HepG2 (cell line): ENCODE data around the gene MYO1B. TPM values are rescaled to one million over a fixed set of nuclear protein-coding genes. Genes with fewer than 3 reads are reported as not detected.

Experiments used
- ATAC-seq: fragments of 200-7000 bp; cut with Tn5 transposase; 3 replicates; pipeline ENCODE4 v1.9.1; 2020; ENCODE audit warnings: mild to moderate bottlenecking, moderate library complexity
- BruUV-seq: library from RNA; stranded (reverse); fragments of 400-500 nt; replicated peaks from 2 replicates; lab custom pipeline; 2021; lab: Mats Ljungman, UMichigan
- CTCF ChIA-PET: fragments of 300-600 bp; formaldehyde crosslinking; extraction: SDS; loops from one replicate; lab custom pipeline; 2021; ENCODE audit warnings: low total read pairs, inconsistent platforms, low intra/inter-chr PET ratio; lab: Yijun Ruan, JAX
- POLR2A ChIA-PET: fragments of 350-600 bp; sonication (Branson Sonifier 250); formaldehyde crosslinking; loops from one replicate; lab custom pipeline; 2020; ENCODE audit warnings: antibody characterized with exemption, inconsistent platforms; lab: Yijun Ruan, JAX
- DNase-seq: peaks from one replicate; pipeline ENCODE4 v3.0.0-alpha.2; 2015; ENCODE audit warnings: low spot score
- FAIRE-seq: peaks from 3 replicates; lab custom pipeline; 2011; peaks lifted over from hg19 to GRCh38; lab: Jason Lieb, UNC
- H2AFZ ChIP-seq: one replicate; pipeline ENCODE4 v1.6.1; 2011; ENCODE audit warnings: low read length, inconsistent platforms
- H3K27ac ChIP-seq: fragments of 300-600 bp; 3 replicates; pipeline ENCODE4 v1.8.0; 2011; ENCODE audit warnings: mixed run types, mild to moderate bottlenecking, mixed read lengths, low read length, inconsistent platforms; ENCODE audit not compliant: insufficient read depth; ENCODE audit errors: extremely low read length
- H3K27me3 ChIP-seq, 2 experiments: fragments of 200-600 bp in 1 of 2; 2 replicates in 1 of 2; 3 replicates in 1 of 2; pipeline versions ENCODE4 v1.6.0 to v1.8.0; 2011; ENCODE audit warnings: low read length in 2 of 2, mild to moderate bottlenecking in 2 of 2, moderate library complexity in 2 of 2, inconsistent platforms in 1 of 2; ENCODE audit not compliant: insufficient read depth in 2 of 2, control insufficient read depth in 1 of 2
- H3K36me3 ChIP-seq, 2 experiments: fragments of 200-600 bp in 1 of 2; replicated peaks in 1 of 2; 2 replicates in 1 of 2; 3 replicates in 1 of 2; pipeline versions ENCODE4 v1.5.1 to v1.8.0; 2011; ENCODE audit warnings: low read length in 2 of 2, inconsistent platforms in 1 of 2; ENCODE audit not compliant: insufficient read depth in 2 of 2, control insufficient read depth in 1 of 2
- H3K4me1 ChIP-seq: 2 replicates; pipeline ENCODE4 v1.5.1; 2012; ENCODE audit warnings: low read length, inconsistent platforms; ENCODE audit not compliant: insufficient read depth
- H3K4me2 ChIP-seq: 2 replicates; pipeline ENCODE4 v1.6.0; 2011; ENCODE audit warnings: low read depth, low read length, inconsistent platforms
- H3K4me3 ChIP-seq, 3 experiments: fragments of 200-600 bp in 1 of 3; sonication (generic), shearing (Covaris generic) in 1 of 3; replicated peaks in 1 of 3; 2 replicates each; pipeline ENCODE4 v1.5.1; 2011 to 2016; ENCODE audit warnings: low read length in 3 of 3, inconsistent platforms in 2 of 3, low read depth in 2 of 3, mild to moderate bottlenecking in 2 of 3, control low read depth in 1 of 3, mixed read lengths in 1 of 3; ENCODE audit not compliant: insufficient read depth in 1 of 3
- H3K79me2 ChIP-seq: one replicate; pipeline ENCODE4 v1.6.1; 2011; ENCODE audit warnings: low read length, inconsistent platforms; ENCODE audit not compliant: insufficient read depth
- H3K9ac ChIP-seq: 2 replicates; pipeline ENCODE4 v1.6.0; 2011; ENCODE audit warnings: mild to moderate bottlenecking, low read depth, low read length, inconsistent platforms; ENCODE audit not compliant: insufficient read depth
- H3K9me3 ChIP-seq: 2 replicates; pipeline ENCODE4 v1.5.1; 2012; ENCODE audit warnings: mild to moderate bottlenecking, low read length
- H4K20me1 ChIP-seq: 2 replicates; pipeline ENCODE4 v1.6.0; 2011; ENCODE audit warnings: inconsistent platforms, mild to moderate bottlenecking, low read length, moderate library complexity; ENCODE audit not compliant: insufficient read depth
- CERS6 ChIP-seq: sonication (generic); formaldehyde crosslinking; IDR thresholded peaks from 2 replicates; pipeline ENCODE4 v1.5.0; 2020; ENCODE audit warnings: missing genetic modification reagents
- HMGA1 ChIP-seq: sonication (generic); formaldehyde crosslinking; conservative IDR thresholded peaks from 2 replicates; pipeline ENCODE4 v1.4.0; 2020; ENCODE audit warnings: missing genetic modification reagents
- MYNN ChIP-seq: sonication (generic); formaldehyde crosslinking; IDR thresholded peaks from 2 replicates; pipeline ENCODE4 v1.4.0; 2020; ENCODE audit warnings: mild to moderate bottlenecking, low read depth, missing genetic modification reagents
- NFRKB ChIP-seq: fragments of 450-650 bp; IDR thresholded peaks from 2 replicates; pipeline ENCODE4 v1.6.1; 2017
- PTBP1 ChIP-seq: fragments of 200-400 bp; formaldehyde crosslinking; IDR thresholded peaks from 2 replicates; pipeline ENCODE4 v1.6.1; 2018; ENCODE audit warnings: low read length, low read depth; ENCODE audit not compliant: poor library complexity, severe bottlenecking
- RORA ChIP-seq: sonication (generic); formaldehyde crosslinking; IDR thresholded peaks from 2 replicates; pipeline ENCODE4 v1.5.0; 2020; ENCODE audit warnings: mild to moderate bottlenecking, missing genetic modification reagents, moderate library complexity
- SAFB2 ChIP-seq: sonication (generic); formaldehyde crosslinking; IDR thresholded peaks from 2 replicates; pipeline ENCODE4 v1.5.1; 2020; ENCODE audit warnings: missing genetic modification reagents, low read depth, mild to moderate bottlenecking, borderline replicate concordance
- SRY ChIP-seq: sonication (generic); formaldehyde crosslinking; IDR thresholded peaks from 2 replicates; pipeline ENCODE4 v1.8.0; 2022; ENCODE audit warnings: mild to moderate bottlenecking, missing genetic modification reagents
- TAF15 ChIP-seq: fragments of 200-400 bp; formaldehyde crosslinking; IDR thresholded peaks from one replicate; pipeline ENCODE4 v1.6.1; 2018; ENCODE audit warnings: mild to moderate bottlenecking, low read depth, low read length; ENCODE audit not compliant: poor library complexity, severe bottlenecking
- ZFP90 ChIP-seq: sonication (generic); formaldehyde crosslinking; IDR thresholded peaks from 2 replicates; pipeline ENCODE4 v1.8.0; 2022; ENCODE audit warnings: missing genetic modification reagents, mild to moderate bottlenecking, inconsistent platforms, borderline replicate concordance
- ZNF44 ChIP-seq: sonication (generic); formaldehyde crosslinking; IDR thresholded peaks from 2 replicates; pipeline ENCODE4 v1.5.1; 2020; ENCODE audit warnings: mild to moderate bottlenecking, missing genetic modification reagents
- ZNF691 ChIP-seq: sonication (generic); formaldehyde crosslinking; IDR thresholded peaks from 2 replicates; pipeline ENCODE4 v1.4.0; 2020; ENCODE audit warnings: missing genetic modification reagents, low read depth, mild to moderate bottlenecking, borderline replicate concordance
- ZNF782 ChIP-seq: sonication (generic); formaldehyde crosslinking; IDR thresholded peaks from 2 replicates; pipeline ENCODE4 v1.4.0; 2020; ENCODE audit warnings: missing genetic modification reagents, mild to moderate bottlenecking, borderline replicate concordance
- ZNF83 ChIP-seq: sonication (generic); formaldehyde crosslinking; IDR thresholded peaks from 2 replicates; pipeline ENCODE4 v1.4.0; 2020; ENCODE audit warnings: missing genetic modification reagents, mild to moderate bottlenecking, borderline replicate concordance
- WGBS: methylation state at CpG from one replicate; pipeline ENCODE4 v1.1.6; 2017; ENCODE audit warnings: low lambda C conversion rate; 5-methylcytosine and 5-hydroxymethylcytosine counted together
- in situ Hi-C: cut with HindIII; loops from 2 replicates; pipeline ENCODE4 v1.10.0; 2017; ENCODE audit warnings: low pct_unique_long_range_greater_than_20kb; ENCODE audit not compliant: extremely low pct_ligation_motif_present
- intact Hi-C: fragments of 100-400 bp; cut with micrococcal nuclease; formaldehyde crosslinking; loops from one replicate; pipeline ENCODE4 v1.10.0; 2022; ENCODE audit not compliant: unreplicated experiment
- polyA plus RNA-seq, 8 experiments: library from polyadenylated mRNA; depleted of rRNA in 3 of 8; stranded (reverse) in 7 of 8; unstranded in 1 of 8; fragments of >200 nt; fragmentation: Illumina TruSeq in 4 of 8; extraction: Trizol in 4 of 8; gene quantifications; 2 replicates each; pipeline versions ENCODE4 v1.2.1 to v1.2.3, GENCODE V29; 2011 to 2016; ENCODE audit warnings: low read depth in 4 of 8, missing spikeins in 1 of 8, mixed read lengths in 1 of 8; ENCODE audit not compliant: insufficient read depth in 1 of 8
- total RNA-seq, 5 experiments: library from RNA; depleted of rRNA; stranded (reverse); fragments of >200 nt; fragmentation: Illumina TruSeq; extraction: Trizol; gene quantifications; 2 replicates each; pipeline ENCODE4 v1.2.3, GENCODE V29; 2016; ENCODE audit warnings: low read depth in 1 of 5
- TF ChIP-seq, protein P1 (sequence below): sonication (generic); formaldehyde crosslinking; IDR thresholded peaks from 2 replicates; pipeline ENCODE4 v1.5.1; 2020; ENCODE audit warnings: missing genetic modification reagents, mild to moderate bottlenecking, borderline replicate concordance
- TF ChIP-seq, protein P2 (sequence below): IDR thresholded peaks from 2 replicates; pipeline ENCODE4 v1.6.1; 2016

Gene MYO1B
- total and polyA plus RNA-seq, 2 of the 13 experiments (the other 11 are each of a cell fraction or from before 2014, with no cell fraction given) = 36.9 to 89.8 TPM

DNA sequence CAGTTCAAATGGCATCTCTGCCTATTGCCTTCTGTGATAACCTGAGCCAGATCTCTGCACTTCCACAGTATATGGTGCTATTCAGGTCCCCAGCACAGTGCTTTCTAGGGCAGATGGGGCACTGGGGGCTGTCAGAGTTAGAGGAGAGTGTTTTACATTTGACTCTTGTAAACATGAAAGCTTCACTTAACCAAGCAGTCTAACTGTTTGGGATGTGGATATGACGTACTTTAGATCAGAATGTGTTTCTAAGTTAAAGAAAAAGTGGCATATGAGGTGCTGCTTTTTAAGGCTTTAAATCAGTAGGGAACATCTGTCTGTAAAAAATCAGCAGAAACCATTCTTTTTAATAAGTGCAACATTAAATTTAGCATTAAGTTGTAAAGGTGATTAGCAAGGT lies 75.7 kb downstream of the MYO1B start:
- DNase-seq (no peak), ATAC-seq (no peak), FAIRE-seq (no peak)
- H2AFZ ChIP-seq = no peak overlapping the region
- H4K20me1 ChIP-seq = peaks cover 3% of the 10 kb centered on the region; the same call in 1 of the 2 replicates
- H3K27me3 ChIP-seq = no peaks in the 10 kb centered on the region
- no TSS peak for BruUV-seq
- no peaks in the 10 kb centered on the region; a peak in 1 of 5 replicates for H3K36me3 ChIP-seq
- no peak overlapping the region for H3K27ac ChIP-seq
- peaks cover 38% of the 10 kb centered on the region for H3K79me2 ChIP-seq
- intact Hi-C loops (no loop called here), in situ Hi-C loops (no loop called here)
- no peaks in the 10 kb centered on the region for H3K9me3 ChIP-seq
- ChIA-PET POLR2A (no interaction called here), CTCF (no interaction called here)
- no peak overlapping the region for H3K4me3 ChIP-seq
- WGBS = 98% methylated on average over 1 of the region's 1 CpG
- no peak overlapping the region for H3K4me2 ChIP-seq
- no peak overlapping the region for H3K9ac ChIP-seq
- TF ChIP-seq ZNF83 (CRISPR knock-in tag) = no peak
- TF ChIP-seq, protein P1, sequence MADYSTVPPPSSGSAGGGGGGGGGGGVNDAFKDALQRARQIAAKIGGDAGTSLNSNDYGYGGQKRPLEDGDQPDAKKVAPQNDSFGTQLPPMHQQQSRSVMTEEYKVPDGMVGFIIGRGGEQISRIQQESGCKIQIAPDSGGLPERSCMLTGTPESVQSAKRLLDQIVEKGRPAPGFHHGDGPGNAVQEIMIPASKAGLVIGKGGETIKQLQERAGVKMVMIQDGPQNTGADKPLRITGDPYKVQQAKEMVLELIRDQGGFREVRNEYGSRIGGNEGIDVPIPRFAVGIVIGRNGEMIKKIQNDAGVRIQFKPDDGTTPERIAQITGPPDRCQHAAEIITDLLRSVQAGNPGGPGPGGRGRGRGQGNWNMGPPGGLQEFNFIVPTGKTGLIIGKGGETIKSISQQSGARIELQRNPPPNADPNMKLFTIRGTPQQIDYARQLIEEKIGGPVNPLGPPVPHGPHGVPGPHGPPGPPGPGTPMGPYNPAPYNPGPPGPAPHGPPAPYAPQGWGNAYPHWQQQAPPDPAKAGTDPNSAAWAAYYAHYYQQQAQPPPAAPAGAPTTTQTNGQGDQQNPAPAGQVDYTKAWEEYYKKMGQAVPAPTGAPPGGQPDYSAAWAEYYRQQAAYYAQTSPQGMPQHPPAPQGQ (CRISPR knock-in tag) = no peak
- no peak for TF ChIP-seq SRY (CRISPR knock-in tag)
- TF ChIP-seq CERS6 (CRISPR knock-in tag) = no peak
- TF ChIP-seq PTBP1 = no peak
- no peak for TF ChIP-seq ZFP90 (CRISPR knock-in tag)
- no peak for TF ChIP-seq ZNF782 (CRISPR knock-in tag)
- TF ChIP-seq, protein P2, sequence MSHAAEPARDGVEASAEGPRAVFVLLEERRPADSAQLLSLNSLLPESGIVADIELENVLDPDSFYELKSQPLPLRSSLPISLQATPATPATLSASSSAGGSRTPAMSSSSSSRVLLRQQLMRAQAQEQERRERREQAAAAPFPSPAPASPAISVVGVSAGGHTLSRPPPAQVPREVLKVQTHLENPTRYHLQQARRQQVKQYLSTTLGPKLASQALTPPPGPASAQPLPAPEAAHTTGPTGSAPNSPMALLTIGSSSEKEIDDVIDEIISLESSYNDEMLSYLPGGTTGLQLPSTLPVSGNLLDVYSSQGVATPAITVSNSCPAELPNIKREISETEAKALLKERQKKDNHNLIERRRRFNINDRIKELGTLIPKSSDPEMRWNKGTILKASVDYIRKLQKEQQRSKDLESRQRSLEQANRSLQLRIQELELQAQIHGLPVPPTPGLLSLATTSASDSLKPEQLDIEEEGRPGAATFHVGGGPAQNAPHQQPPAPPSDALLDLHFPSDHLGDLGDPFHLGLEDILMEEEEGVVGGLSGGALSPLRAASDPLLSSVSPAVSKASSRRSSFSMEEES = no peak
- no peak for TF ChIP-seq ZNF44 (CRISPR knock-in tag)
- no peak for TF ChIP-seq SAFB2 (CRISPR knock-in tag)
- TF ChIP-seq MYNN (CRISPR knock-in tag) = no peak
- no peak for TF ChIP-seq RORA (CRISPR knock-in tag)
- TF ChIP-seq ZNF691 (CRISPR knock-in tag) = no peak
- no peak for TF ChIP-seq HMGA1
- no peak for TF ChIP-seq NFRKB
- TF ChIP-seq TAF15 = no peak
- H3K4me1 ChIP-seq = peaks cover 20% of the 10 kb centered on the region
